ENCODE results near the gene NR1I3. TPM values are rescaled to one million over a fixed set of nuclear protein-coding genes. Genes with fewer than 3 reads are reported as not detected.

NR1I3 gene
- total RNA-seq, 1 donor from 2014 or later, result not detected

DNA sequence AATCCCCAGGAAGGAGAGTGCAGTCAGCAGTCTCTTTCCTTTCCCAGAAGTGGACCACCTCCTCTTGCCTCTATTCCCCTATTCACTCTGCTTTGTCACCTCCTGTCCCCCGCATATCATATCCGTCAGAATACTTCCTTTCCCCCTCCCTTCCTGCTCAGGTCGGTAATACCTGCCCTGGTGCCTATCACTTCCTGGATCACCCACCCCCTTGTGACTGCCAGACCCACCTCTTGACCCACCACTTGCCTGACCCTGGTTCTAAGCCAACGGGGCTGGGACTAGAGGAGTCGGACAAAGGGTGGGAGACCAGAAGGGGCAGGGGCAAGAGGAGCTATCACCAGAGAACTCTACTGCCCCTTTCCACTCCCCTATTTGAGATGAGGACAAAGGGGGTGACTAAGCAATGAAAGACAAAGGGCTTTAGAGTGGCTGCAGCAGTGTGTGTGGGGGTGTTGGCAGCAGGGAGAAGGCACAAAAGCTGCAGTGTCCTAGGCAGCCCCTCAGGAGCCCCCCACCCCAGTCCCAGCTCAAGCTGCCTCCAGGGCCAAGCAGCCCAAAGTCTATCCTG, 37.5 kb downstream of the NR1I3 start:
- DNase-seq (peak; percentile 41), ATAC-seq (ENCODE audit: poor library complexity) (no peak)
- intact Hi-C loops (cut with DNase I), result no loop called here

DNA sequence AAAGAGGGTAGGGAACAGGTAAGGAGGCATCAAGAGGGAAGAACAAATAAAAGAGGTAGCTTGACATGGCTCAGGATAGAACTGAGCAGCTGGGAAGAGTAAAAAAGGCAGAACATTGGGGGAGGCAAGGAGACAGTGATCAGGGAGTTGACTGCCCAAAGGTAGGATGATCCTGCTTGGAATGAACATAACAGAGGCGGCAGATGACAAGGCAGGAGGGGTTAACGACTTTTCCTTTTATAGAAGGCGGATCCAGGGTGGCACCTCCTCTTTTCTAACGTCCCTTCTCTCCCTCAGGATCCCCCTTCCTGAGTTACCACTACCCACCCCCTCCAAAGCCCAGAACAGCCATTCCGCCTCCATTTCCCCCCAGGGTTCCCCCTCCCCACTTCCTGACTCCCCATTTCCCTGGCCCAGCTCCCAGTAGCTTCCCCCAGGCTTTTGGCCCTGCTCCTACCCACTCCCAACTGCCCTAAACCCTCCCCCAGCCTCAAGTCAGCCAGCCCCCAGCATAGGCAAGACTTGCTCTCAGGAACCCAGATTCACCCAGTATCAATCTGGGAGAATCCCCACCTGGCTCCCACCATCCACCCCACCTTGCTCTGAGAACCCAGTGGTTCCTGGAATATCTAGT, 38.4 kb downstream of the NR1I3 start:
- ATAC-seq (ENCODE audit: poor library complexity) (no peak), DNase-seq (no peak)
- intact Hi-C loops (cut with DNase I), result loop anchor here (10.0 kb wide), 1 partner anchor 185 kb away; no protein-coding TSS in a partner anchor

DNA sequence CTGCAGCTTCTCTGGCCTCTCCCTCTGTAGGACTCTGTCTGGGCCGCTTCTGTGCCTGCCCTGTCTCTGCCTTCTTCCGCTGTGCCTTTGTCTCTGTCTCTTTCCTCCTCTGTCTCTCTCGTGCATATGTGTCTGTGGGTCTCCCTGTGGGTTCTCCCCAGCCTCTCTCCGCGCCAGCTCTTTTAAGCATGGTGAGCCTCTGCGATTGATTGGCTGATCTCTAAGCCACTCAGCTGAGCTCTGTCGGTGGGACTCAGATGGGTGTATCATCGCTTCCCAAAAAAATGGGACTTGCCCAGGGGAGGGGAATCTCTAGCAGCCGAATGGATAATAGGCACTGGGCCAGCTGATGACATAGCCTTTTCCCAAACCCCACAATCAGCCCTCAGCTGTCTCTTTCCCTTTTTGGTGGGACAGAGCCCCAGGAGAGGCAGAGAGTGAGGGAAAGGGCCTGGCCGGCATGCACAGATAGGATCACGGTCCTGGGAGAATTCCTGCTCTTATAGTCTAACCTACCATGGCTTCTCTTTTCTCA, 39.0 kb downstream of the NR1I3 start, which contains the start of gene ADAMTS4:
Gene ADAMTS4 (minus strand): TSS at position 158 of the 535 bp plus-strand sequence. CDS start 427 bp downstream, outside the sequence.
- intact Hi-C loops (cut with DNase I), result loop anchor here (10.0 kb wide), 1 partner anchor 186 kb away; no protein-coding TSS in a partner anchor
- peak; percentile 71 for DNase-seq
- peak; percentile 10 for ATAC-seq (ENCODE audit: poor library complexity)

DNA sequence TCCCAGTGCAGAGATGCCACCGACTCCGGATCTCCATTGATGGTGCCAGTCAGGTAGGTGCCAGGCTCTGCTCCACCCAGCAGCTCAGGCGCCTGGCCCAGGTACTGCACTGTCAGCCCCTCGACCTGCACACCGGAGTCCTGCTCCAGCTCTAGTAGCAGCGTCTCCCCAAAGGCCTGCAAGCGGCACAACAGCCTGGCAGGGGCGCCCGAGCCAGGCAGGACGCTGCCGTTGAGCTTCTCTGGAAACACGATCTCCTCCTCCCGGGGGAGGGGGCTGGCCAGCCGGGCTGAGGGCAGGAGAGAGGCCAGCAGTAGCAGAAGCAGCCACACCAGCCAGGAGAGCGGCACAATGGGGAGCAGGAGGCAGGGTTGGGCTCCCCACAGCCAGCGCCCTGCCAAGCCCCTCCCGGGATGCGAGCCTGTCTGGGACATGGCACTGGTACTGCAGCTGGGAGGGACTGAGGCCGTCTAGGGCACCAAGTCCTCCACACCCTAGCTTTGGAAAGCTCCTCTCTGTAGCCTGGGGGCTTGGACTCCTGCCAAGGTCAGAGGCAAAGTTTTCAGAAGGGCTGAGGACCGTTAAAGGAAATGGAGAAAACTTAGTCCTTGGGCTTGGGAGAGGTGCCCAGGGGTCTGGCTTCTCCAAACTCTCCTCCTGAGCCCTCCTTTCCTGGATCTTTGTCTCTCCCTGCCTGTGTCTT, 39.7 kb downstream of the NR1I3 start:
- DNase-seq, result peak; percentile 70
- intact Hi-C loops (cut with DNase I), result loop anchor here (10.0 kb wide), 1 partner anchor 186 kb away; no protein-coding TSS in a partner anchor
- ATAC-seq (ENCODE audit: poor library complexity), result no peak

DNA sequence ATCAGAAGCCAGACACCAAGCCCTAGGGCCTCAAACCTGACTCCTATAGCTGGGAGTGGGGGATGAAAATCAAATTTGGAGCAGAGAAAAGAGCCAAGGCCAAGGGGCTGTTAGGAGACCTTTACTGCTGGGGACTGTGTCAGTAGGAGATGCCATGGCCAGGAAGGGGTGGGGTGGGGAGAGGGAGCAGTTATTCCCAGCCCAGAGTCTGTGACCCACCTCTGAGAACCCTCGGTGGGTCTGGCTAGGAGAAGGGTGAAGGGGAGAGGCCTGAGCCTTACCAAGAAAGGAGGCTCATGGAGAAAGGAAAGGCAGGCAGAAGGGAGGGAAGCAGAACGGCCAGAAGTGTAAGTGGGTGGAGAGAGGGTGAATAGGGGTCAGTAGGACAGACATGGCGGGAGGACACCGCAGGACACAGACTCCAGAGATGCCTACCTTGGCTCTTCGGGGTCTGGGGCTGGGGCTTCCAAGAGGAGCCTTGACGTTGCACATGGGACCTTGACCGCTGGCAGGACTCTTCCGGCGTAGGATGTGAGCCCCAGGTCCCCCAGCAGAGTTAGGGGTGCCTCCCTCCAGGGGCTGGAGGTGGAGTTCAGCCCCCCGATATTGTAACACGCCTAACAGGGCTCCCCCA, 40.3 kb downstream of the NR1I3 start:
- ATAC-seq (ENCODE audit: poor library complexity), result no peak
- DNase-seq, result no peak
- intact Hi-C loops (cut with DNase I), result loop anchor here (10.0 kb wide), 1 partner anchor 187 kb away; no protein-coding TSS in a partner anchor

DNA sequence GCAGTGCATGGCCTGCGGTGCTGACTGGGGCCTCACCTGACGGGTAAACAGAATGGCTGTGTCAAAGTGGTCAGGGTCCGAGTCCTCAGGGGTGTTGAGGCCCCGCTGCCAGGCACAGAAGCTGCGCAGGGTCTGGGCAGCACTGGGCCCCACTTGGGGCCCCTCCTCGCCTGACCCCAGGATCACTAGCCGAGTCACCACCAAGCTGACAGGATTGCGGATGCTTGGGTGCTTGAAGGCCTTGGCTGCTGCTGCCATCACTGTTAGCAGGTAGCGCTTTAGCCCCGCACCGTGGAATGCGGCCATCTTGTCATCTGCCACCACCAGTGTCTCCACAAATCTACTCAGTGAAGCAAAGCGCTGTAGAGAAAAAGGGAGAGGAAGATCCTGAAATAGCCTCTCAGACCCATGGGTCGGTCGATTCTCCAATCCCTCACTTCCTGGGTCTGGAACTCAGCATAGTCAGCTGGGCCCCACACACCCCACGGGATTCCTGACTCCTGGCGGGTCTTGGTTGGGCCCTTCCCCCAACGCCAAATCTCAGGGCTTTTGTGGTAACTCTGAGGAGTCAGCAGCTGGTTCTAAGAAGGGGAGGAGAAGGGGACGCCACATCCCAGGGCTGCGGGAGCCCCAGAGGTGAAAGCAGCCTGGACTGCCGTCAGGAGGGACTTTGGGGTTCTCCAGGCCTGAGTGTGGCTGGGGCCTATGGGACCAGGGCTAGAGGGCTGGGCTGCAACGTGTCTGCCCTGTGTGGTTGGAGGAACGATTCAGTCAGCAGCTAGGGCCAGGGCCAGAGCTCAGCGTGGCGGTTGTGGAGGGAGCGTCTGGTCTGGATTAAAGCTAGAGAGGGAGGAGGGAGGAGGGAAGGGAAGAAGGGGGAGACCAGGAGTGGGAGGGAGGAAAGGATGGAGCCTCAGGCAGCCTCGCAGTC, 41.2 kb downstream of the NR1I3 start:
- intact Hi-C loops (cut with DNase I), result loop anchor here (10.0 kb wide), 1 partner anchor 188 kb away; no protein-coding TSS in a partner anchor
- ATAC-seq (ENCODE audit: poor library complexity) (peak; percentile 1), DNase-seq (peak; percentile 72)

DNA sequence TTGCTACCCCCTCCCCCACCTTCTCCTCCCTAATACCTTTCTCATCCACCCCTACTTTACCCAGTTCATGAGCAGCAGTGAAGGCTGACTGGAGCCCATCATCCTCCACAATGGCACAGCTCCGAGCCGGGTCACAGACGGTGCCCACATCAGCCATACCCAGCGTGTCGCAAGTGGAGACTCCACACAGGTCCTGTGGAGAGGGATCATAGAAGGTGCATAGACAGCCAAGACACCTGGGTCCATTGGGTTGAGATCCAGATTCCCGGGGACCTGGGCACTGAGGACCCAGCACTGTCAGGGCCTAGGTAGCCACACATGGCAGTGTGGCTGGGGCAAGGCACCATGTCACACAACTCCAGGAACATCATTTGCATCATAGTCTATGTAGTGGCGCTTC, 41.9 kb downstream of the NR1I3 start:
- intact Hi-C loops (cut with DNase I), result loop anchor here (10.0 kb wide), 1 partner anchor 189 kb away; no protein-coding TSS in a partner anchor
- DNase-seq (no peak), ATAC-seq (ENCODE audit: poor library complexity) (no peak)

DNA sequence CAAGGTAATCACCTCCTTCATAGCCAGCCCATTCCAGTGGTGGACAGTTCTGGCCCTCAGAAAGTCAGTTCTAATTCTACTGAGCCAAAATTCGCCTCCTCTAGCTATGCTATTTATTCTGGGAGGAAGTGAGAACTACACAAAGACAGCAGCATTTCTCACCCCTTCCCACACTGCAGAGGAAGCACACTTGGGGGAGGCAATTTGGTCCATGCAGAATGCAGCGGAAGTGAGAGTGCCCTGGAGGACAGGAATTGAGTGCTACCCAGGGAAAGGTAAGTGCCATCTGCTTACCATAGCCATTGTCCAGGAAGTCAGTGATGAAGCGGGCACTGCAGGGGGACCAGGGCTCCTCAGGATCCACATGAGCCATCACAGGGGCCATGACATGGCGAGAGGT, 42.8 kb downstream of the NR1I3 start:
- DNase-seq, result no peak
- intact Hi-C loops (cut with DNase I), result loop anchor here (10.0 kb wide), 1 partner anchor 190 kb away; no protein-coding TSS in a partner anchor

DNA sequence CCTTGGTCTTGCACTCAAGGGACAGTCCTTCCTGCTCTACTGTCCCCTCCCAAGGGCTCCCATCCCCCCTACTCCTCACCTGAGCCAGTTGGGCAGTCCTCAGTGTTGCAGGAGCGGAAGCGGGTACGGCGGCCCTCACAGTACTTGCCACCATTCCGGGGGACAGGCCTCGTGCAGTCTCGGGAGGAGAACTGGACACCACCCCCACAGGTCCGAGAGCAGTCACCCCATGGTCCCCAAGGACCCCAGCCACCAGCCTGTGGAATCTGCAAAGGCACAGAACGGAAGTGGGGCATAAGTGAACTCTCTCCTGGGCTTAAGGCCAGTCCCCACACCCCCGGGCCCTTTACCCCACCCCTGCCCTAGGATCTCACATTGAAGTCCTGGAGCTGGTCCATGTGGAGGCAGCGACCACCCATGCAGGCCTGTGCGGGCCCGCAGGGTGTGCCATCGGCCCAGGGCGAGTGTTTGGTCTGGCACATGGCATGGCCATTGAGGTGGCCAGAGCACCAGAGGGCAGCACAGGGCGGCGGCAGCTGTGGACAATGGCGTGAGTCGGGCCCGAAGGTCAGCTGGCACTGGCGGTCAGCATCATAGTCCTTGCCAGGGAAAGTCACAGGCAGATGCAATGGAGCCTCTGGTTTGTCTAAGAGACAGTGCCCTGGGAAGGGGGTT, 44.3 kb downstream of the NR1I3 start:
- DNase-seq (no peak), ATAC-seq (ENCODE audit: poor library complexity) (no peak)
- intact Hi-C loops (cut with DNase I), result loop anchor here (10.0 kb wide), 1 partner anchor 191 kb away; no protein-coding TSS in a partner anchor

More for the DNA sequence above, 42.8 kb downstream of the NR1I3 start:
- ATAC-seq (ENCODE audit: poor library complexity), result no peak

DNA sequence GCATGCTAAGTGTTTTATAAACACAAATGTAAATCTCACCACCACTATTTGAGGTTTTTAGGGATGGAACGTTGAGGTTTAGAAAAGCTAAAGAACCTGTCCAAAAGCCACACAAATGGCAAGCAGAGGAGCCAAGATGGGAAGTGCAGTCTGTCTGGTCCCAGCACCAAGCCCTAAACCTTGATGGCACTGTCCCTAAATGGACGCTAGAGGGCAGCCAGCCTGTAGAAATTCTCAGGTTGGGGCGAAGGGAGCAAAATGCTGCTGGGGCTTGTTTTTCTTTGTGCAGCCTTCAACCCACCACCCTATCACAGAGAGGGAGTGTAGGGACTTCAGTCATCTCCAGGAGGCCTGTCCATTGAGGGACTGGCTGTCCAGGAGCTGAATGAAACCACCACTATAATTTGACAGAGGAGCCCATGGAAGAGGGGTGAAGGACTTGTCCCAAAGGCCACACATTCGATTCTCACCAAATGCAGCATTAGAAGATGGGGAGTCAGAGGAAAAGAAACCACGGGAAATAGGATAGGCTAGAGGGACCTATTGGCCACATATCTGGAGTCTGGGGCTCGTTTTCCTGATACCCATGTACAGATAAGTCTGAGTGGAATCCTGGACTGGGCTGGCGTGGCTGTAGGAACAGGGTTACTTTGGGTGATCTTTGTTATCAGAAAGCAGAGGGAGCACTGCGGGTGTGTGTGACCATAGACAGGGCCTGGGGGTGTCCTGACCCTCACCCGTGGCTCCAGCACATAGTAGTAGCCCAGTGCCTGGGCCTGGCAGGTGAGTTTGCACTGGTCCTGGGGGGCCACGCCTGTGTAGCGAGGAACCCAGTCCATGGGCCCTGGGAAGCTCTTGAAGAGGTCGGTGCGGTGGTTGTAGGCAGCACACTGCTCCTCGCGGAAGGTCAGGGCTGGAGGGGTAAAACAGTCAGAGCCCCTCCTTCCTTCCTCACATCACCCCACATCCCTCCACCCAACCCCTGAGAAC, 45.2 kb downstream of the NR1I3 start:
- intact Hi-C loops (cut with DNase I), result loop anchor here (10.0 kb wide), 1 partner anchor 192 kb away; no protein-coding TSS in a partner anchor
- ATAC-seq (ENCODE audit: poor library complexity), result peak; percentile 72

DNA sequence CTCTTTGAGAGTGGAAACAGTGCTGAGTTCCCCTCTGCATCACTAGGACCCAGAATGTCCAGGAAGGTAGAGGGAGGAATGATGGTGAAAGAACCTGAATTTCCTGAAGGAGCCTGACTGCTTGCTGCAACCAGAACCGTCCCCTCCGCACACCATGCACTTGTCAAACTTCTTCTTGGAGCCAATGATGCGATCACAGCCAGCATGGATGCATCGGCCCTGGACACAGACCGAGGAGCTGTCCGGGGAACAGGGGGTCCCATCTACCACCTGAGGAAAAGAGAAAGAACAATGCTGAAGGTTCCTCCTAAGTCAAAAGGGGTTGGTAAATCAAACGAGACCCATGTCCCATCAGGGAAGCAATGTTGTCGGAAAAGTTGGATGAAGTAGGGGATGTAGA, 46.0 kb downstream of the NR1I3 start:
- intact Hi-C loops (cut with DNase I), result loop anchor here (10.0 kb wide), 1 partner anchor 193 kb away; no protein-coding TSS in a partner anchor
- DNase-seq (no peak), ATAC-seq (ENCODE audit: poor library complexity) (no peak)

More for the DNA sequence above, 45.2 kb downstream of the NR1I3 start:
- DNase-seq, result no peak

DNA sequence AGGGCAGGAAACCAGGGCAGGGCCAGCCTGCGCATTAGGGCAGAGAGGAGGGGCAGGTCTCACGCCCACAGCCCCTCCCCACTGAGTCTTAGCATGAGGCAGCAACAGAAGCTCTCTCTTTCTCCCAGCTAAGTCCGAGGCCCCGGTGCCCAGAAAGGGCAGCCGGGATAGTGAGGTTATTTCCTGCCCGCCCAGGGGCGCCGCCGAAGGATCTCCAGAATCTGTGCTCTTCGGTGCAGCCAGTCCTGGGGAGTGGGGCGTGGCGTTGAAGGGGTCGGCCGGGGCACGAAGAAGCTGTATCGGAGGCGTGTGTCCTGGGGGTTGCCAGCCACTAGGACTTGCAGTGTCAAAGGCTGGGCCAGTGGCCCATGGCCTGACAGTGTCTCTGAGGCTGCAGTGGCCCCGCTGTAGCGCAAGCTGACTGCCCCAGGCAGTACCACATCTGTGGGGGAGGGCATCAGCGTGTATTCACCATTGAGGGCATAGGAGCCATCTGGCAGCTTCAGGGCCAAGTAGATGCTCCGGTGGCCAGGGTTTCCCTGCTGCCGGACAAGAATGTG, 47.0 kb downstream of the NR1I3 start:
- ATAC-seq (ENCODE audit: poor library complexity), result no peak

DNA sequence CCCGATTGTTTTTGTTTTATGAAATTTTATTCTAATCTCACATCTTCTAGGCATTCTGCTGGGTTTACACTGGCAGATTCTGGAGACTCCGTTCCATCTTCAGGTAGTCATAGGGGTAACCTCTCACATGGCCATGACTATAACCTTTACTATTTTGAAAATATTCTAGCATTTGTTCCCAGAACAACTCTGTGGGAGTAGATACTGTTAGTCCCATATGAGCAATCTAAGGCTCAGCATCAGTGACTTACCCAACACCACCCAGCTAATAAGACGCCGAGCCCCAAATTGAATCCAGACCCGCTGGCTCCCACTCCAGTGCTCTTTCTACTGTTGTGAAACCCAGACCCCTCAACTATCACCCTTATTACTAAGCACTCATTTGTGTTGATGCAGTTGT, 49.0 kb downstream of the NR1I3 start:
- intact Hi-C loops (cut with DNase I), result no loop called here
- DNase-seq, result no peak
- ATAC-seq (ENCODE audit: poor library complexity), result no peak

More for the DNA sequence above, 47.0 kb downstream of the NR1I3 start:
- no peak for DNase-seq
- intact Hi-C loops (cut with DNase I), result loop anchor here (10.0 kb wide), 1 partner anchor 194 kb away; no protein-coding TSS in a partner anchor

DNA sequence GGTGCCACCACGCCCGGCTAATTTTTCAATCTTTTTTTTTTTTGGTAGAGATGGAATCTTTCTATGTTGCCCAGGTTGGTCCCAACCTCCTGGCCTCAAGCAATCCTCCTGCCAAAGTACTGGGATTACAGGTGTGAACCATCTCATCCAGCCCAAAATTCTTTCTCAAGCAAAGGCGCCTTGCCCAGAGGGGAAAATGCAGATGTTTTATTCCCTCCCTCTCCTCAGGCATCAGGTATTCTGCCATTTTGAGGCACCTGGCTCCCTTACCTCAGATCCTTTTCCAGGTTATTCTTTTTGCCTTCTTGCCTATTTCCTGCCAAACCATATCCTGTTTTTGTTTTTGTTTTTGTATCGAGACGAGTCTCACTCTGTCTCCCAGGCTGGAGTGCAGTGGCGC, 49.6 kb downstream of the NR1I3 start:
- ATAC-seq (ENCODE audit: poor library complexity) (no peak), DNase-seq (no peak)
- intact Hi-C loops (cut with DNase I), result no loop called here

DNA sequence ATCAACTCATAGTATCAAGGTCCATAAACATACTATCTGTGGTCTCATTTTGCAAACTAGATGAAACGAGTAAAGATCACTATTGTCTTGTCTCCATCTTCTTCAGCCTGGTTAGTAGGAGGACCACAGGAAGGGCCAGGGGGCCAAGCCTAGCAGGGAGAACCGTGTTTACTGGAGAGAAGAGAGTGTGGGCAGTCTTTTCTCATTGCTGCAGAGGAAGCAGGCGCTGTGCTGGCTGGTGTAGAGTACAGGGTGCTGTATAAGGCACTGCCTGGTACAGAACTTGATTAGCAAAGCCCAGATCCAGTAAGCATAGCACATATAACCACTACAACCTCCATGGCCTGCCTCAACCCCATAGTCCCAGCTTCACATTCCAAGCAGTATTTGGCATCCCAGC, 50.7 kb downstream of the NR1I3 start:
- intact Hi-C loops (cut with DNase I), result no loop called here
- no peak for ATAC-seq (ENCODE audit: poor library complexity)
- DNase-seq, result no peak
